Stimulated activated CD4-positive, alpha-beta T cell treated with anti-CD3 and anti-CD28 coated beads, TNF-alpha, amount 100 ng/mL, for 1 hour (primary cell): ENCODE results near the gene SNX11.

Source experiments
- DNase-seq, 3 donors: peaks; one replicate each; pipeline ENCODE4 v3.0.0-alpha.2; 2020; ENCODE audit warnings: low read depth in 3 of 3, low spot score in 1 of 3

SNX11 gene

DNA sequence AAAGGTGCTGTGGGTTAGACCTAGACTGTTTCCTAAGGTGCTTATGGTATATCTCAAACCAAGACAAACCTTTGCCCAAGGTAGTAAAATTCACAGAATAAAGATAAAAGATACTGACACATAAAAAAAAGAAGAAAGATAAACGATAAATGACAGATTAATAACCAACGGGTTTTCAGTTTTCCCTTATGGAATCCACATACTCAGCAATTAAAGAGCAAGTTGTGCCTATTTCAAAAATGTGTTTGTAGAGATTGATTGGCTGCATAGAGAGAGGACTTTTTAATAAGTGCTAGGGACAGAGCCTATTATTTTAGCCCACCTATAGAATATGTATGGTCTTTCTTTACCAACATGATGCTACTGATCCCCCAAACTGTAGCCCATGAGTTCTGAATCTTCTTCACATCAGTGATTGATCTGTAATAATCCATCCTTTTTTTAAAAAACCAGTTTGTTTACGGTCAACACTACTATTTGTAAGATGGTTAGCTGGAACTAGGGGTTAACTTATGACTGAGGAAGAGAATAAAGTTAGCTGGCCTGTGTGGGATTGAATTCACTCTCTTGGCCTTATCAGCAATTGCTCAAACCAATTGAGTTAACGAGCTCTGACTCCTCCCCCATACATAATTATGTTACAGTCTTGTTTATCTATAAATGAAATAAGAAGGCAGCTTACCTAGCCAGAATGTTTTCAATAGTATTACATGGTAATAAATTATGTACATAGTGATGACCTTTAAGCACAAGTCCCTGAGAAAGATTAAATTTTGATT is 53.8 kb downstream of the SNX11 start:
- DNase-seq: no peak

DNA sequence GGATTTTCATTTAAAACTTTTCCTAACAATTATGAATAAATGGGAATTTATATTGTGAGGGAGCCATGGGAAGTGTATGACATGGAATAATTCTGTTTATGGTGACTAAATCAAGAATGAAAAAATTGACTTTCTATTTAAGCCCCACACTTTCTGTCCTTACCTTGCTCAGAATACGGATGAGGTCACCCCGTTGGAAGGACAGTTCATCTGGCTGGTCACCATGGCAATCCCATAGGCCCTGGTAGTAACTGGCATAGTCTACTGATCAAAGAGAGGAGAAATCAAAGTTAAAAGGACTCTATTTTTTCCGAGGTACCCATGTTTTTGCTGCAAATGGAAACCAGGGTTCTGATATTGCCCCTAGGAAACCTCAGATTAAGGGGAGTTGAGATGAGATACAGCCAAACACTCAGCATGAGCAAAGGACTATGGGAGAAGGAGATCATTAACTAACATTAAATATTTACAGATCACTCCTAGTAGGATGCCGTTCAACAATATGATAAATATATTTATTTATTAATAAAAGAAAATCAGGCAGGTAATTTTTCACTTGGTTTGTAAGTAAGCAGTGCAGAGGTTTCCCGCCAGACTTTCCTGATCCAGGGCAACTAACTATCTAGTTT is 54.9 kb downstream of the SNX11 start:
- no peak for DNase-seq

DNA sequence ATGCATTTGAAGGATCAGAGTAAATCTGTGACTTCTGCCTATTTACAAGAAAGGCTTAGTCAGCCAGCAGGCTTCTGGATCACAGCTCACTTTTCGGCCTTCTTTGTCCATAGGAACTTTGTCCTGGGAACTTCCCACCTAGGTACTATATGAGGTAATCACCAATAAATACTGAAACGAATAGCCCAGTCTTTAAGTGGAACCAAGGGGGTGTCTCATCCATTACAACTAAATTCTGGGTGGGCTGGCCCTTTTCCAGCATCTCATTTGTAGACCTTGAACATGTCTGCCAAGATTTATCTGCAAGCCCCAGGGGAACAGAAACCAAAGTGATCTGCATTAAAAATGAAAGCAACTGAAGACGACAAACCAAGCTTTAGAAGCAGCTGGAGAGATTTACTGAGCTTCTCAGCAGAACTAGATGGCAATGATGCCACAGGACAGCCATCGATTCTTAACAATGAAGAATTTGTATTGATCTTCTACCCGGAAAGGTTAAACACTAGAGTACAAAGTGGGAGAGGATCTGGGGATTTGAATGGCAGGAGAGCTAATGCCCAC is 55.5 kb downstream of the SNX11 start:
- DNase-seq: no peak

DNA sequence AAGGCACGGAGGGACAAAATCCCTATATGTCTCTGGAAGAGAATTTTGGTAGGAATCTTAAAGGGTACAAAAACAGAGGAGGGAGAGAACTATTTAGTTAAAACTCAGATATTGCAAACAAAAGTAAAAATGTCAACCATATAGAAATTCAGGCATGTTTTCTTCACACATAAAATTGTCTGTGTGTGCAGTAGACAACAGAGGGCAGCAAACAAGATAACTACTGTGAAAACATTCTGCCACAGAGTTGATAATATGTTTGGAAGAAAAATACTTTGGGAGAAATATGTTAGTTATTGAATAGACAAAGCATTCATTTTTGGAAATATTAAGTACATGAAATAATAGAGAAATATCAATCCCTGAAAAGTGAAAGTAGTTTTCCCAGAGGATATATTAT is 56.2 kb downstream of the SNX11 start:
- DNase-seq: no peak

DNA sequence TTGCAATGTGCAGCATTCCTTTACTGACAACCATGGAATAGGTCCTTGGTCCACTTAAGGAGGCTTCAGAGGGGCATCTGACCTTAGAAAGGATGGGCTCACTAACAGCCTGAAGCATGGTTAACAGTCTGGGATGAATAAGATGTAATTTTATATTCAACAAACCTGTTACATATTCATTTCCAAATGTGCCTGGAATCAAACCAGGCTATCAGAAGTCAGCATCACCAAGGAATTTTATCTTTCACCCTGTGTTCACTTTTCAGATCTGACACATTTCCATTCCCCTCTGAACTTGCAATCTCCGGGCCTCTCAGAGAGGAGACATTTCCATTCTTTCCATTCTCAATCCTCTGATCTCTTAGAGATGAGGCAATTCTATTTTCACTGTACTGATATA is 62.4 kb downstream of the SNX11 start:
- no peak for DNase-seq
